HG03108 (cell line): Measurements from ENCODE around the gene DUOX1.
"Not testable (repeated sequence)": the region's sequence is repeated elsewhere in the genome, so short reads cannot be mapped to it uniquely, and the experiment has no call there.

ENCODE experiments used
- ATAC-seq: cut with Tn5 transposase; IDR thresholded peaks from one replicate; pipeline ENCODE4 v1.9.1; 2021; ENCODE audit warnings: moderate library complexity; ENCODE audit not compliant: unreplicated experiment

Gene DUOX1

DNA sequence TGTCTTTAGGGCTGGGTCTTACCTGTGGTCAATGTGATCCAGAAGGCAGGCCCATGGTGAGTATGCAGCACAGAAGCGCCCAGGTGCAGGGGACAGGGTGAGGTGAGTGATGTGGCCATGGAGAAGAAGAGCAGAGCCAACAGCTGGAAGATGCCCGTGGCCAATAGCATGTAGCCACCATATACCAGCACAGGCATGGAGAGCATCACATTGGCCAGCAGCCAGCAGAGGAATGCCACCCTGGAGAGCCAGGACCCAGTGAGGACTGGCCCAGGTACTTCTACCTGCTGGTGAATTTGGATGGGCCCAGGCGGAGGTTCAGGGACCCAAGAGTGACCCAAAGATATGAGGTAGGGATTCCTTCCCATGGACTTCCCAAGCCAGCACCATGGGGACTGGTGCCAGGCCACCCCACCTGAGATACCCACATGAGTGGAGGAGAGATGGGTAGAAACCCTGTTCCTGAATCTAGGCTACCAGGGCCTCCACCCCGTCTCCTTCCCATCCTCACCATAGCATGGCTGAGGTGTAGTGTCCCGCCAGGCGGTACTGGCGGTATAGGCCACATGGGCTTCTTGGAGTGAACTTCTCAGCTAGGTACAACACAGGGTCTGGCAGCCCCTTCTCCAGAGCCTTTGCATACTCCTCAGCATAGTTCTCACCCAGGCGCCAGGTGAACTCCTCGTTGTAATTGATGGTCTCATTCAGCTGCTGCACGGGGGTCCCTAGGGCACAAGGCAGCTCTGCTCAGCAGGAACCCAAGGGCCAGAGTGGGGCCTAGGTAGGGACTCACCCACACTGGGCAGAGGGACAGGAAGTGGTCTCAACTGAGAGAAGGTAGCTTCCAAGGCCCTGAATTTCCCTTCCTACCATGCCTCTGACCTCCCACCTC, 9.5 kb upstream of the DUOX1 start:
- ATAC-seq: no peak

DNA sequence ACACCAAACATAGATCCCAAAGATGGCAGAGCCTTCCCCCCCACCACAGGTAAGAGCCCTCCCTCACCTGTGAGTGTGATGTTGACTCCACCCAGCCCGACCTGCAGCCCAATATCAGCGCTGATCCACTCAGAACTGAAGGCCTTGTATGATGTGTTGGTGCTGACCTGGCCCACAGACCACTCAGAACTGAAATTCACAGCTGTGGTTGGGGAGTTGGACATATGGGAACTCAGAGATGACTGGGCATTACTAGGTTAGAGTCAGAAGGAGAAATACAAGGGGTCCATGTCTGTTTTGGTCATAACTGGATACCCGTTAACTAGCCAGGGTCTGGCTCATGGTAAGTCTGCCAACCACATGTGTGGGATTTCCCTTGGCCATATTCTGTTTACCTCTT, 8.8 kb upstream of the DUOX1 start:
- ATAC-seq: no peak

DNA sequence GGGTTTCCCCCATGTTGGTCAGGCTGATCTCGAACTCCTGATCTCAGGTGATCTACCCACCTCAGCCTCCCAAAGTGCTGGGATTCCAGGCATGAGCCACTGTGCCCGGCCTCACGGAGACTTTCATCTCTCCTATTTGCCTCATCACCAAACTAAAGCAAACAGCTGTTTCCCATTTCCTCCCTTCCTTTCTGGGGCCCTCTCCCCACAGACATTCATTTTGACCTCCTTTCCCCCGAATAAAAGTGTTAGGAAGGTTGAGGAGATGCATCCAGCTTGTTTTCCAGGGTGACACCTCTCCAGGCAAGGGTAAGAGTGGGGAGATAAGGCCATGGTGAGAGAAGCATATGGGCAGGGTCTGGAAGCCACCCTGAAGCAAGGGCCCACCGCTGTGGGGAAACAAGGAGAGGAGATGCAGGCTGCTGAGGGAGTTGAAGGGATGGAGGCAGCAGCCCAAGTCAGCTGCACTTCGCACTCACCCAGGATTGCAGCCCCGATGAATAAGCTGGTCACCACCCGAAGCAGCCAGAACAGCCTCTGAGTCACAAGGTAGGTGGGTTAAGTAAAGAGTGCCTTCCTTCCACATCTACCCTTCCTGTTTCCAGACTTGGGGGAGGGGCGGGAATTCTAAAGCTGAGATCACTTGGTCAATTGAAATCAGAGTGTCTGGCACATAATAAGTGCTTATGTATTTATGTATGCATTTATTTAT, 7.9 kb upstream of the DUOX1 start:
- no peak for ATAC-seq

DNA sequence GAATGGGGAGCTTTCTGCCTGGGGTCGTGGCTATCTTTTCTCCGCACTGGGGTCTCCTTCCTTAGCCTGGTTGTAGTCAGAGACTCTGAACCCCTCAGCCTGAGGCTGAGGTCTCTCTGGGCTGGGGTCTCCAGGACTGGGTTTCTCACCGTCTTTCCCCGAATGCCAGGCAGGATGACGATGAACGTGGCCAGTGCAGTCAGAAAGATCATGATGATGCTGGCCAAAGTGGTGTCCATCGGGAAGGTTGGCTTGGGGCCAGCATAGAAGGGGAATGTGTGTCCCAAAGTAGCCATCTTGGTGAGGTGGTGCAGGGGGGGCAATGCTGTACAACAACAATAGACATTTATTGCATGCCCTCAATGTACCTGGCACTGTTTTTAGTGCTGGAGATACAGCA, 7.1 kb upstream of the DUOX1 start:
- no peak for ATAC-seq

DNA sequence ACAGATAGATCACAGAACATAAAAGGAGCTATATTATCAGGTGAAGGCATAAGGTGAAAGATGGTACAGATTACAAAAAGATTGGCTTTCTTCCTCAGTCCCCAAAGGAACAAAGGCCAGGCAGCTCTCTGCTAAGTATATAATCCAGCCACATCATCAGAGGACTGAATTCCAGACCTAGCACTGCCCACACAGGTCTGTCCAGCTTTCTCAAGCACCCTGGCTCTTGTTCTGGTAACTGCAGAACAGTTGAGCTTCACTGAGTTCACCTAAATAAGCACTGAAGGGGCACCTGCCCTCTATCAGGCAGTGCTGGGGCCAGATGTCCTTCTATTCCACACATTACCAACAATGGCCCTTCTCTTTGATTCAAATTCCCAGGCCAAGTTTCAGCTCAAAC, 6.4 kb upstream of the DUOX1 start:
- no peak for ATAC-seq

DNA sequence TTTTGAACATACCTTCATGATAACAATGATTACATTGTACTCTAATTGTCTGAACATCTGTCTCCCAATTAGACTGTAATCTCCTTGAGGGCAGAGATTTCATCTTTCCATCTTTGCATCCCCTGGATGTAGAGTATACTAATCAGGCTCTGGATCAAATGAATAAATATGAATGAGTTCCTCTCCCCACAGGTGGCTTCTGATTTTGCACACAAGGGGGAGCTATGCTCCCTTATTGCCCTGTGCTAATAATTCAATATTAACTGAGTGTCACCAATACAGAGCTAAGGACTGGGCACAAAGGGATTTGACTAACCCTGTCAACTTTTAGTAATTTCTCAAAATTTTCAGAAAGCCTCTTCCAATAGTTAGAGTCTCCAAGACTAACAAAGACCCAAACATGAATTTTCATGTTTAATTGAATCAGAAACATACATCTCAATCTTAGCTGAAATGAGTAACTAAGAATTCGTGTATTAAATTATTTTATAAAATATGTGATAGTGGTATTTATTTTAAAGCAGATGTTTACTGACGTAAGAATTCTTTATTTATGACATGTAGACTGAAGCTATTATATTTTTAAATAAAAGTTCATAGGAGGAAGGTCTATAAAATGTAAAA, 3.1 kb upstream of the DUOX1 start:
- ATAC-seq: no peak

DNA sequence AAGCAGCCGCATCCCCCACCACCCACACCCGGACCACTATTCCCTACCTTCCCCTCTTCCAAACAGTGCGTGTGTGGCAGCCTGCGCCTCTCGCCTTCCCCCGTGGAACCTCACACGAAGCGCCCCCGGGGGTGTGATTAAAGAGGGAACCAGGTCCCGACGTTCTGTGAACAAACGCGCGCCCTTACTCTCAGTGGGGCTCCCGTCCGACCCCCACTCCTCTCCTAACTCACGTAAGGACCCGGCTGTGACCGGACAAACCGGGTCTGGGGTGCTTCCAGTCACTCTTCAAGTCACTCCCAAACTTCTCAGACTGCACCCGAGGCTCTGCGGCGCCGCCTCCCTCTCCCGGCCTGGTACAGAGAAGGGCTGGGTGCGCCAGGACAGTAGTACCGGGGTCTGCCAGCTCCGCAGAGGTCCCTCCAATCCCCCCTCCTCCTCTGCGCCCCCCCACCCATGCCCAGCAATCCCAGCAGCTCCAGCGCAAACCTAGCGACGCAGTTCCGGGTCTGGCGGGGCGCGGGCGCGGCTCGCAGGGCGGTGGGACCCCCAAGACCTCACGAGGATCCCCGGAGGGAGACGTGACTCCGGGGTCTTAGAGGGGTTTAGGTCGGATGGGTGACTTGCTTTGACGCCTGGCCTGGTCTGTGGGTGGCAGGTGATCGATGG, 689 bp upstream of the DUOX1 start:
- ATAC-seq: no peak

DNA sequence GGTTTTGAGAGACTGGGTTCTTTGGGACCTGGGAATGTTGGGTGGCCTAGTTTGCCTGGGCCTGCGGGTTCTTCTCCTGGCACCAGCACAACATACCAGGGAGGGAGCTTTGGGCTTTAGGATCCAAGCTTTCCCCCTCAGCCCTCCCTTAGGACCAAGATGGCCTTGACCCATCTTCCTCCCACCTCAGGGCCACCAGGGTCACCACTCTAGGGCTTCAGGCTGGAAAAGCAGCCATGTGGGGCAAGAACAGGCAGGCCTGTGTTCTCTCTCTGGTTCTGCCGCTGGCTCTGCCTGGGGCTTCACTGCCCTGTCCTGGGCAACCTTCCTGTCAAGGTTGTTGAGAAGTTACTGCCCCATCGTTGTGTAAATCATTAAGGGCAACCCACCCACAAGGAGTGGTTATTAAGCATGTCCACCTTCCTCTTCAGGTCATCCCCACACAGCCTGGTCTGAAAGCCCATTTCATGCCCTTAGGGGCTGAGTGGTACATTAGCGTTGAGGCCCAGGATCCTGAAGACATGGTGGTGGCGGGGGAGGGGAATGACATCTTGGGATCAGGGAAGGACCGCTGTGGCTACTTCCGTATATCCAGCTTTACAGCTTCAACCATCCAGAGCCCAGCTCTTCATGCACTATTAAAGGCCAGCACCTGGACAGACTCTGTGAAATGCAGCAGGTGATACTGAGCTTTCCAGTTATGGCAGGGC, 652 bp downstream of the DUOX1 start:
- ATAC-seq: no peak

DNA sequence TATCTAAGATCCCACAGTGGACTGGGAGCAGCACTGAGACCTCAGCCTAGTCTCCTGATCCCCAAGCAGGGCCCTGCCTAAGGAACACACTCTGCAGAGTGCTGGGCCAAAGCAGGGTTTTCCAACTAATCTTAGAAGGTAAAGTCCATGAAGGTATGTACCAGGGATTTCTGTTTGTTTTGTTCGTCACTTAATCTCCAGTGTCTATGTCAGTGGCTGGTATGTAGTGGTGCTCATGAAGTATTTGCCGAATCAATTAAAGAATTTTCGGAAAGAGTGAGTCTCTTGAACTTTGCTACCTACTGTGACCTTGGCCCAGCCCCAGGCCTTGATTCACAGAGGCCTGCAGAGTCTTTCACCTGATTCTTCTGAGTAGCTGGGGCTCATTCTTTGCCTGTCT, 1.7 kb downstream of the DUOX1 start:
- no peak for ATAC-seq

DNA sequence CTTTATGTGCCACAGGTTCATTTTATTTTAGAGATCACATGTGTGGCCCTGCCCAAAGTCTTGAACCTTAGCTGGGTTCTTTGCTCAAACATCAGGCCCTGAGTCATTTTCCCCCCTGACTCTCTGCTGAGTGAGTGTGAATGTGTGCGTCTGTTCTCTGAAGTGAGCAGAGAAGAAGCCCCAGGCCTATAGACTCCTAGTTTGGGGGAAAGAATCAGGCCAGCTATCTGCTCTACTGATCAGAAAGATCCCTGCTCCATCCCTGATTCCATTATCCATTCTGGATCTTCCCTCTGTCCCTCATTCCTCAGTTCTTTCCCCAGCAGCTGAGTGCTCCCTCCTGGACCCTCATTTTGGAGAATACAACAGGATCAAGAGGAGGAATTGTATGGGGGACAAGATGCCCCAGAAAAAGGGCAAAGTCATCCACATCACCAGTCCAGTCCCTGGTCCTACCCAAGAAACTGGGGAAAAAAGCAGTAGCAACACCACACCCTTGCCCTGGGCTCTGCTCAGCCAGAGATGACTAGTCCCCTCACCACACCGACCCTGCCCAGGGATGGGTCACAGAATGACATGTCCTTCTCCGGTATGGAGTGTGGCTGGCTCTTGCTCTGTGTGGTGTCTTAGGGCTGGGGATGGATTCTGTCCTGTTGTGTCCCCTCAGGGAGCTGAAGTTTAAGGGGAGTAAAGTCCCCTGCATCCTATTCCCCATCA, 3.2 kb downstream of the DUOX1 start:
- ATAC-seq: no peak

DNA sequence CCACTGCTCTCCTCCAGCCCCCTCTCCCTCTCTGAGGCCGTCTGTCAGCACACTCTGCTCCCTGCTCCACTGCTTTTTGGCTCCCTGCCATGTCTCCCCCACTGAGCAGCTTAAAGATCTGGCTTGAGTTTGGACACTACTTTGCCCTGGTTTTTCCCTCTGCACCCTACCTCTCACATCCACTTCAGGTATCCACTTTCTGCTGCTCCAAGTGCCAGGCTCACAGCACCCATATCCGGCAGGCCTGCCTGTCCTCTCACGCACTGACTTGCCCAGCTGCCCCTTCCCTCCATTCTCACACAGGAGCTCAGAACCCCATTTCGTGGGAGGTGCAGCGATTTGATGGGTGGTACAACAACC, 3.7 kb downstream of the DUOX1 start:
- ATAC-seq: no peak

DNA sequence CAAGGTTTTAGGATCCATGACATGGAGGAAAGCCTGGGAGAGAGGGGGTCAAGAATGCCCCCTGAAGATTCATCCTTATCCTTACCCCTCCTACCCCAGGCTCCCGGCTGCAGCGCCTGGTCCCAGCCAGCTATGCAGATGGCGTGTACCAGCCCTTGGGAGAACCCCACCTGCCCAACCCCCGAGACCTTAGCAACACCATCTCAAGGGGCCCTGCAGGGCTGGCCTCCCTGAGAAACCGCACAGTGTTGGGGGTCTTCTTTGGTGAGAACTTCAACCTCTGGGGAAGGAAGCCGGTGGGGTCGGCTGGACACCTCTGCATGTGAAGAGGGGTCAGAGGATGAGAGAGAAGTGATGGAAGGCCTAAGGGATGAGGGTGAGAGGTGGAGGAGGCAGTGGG, 4.3 kb downstream of the DUOX1 start:
- ATAC-seq: no peak

DNA sequence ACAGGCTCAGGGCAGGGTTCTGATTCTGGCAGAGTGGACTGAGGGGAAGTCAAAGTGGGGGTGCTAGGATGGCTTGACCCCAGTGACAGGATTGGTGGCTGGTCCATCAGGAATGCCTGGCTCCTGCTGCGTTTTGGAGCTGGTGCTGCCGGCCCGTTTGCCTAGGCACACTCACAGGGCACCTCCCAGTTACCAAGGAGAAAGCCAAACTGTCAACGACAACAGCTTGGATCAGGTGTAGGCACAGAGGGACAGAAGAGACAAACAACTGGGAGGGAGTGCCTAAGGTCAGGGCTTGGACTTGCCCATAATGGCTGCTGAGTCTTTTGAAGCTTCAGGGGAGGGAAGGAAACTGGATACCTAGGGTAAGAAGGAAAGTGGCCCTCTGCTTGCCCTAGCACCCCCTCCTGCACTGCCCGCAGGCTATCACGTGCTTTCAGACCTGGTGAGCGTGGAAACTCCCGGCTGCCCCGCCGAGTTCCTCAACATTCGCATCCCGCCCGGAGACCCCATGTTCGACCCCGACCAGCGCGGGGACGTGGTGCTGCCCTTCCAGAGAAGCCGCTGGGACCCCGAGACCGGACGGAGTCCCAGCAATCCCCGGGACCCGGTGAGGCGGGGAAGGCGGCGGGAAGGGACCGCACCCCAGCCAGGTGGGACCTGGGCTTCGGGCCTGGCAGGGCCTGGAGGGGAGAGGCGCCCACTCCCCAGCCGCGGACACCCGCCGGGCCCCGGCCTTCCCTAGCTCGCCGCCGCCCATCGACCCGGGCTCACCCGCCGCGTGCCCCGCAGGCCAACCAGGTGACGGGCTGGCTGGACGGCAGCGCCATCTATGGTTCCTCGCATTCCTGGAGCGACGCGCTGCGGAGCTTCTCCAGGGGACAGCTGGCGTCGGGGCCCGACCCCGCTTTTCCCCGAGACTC, 5.1 kb downstream of the DUOX1 start:
- ATAC-seq: no peak

DNA sequence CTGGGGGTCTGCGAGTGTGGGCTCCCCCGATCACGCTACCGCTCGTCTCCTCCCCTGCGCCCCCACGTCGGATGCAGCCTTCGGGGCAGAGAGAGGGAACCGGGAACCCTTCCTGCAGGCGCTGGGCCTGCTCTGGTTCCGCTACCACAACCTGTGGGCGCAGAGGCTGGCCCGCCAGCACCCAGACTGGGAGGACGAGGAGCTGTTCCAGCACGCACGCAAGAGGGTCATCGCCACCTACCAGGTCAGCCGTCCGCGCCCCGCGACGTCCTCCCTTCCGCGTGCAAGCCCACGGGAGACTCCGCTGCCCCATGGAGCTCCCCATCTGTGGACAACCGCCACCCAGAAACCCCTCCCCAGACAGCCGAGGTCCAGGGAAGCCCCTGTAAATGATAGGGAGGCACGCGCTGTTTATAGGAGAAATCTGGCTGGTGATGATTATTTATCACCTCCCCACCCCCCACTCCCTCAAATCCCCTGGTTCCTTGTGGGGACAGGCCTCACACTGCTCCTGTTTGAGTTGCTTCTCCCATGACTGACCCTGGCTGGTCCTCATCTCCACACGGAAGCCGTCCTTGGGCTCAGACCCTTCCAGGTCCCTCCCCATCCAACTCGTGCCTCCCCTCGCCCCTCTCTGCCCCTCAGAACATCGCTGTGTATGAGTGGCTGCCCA, 6.0 kb downstream of the DUOX1 start:
- not testable (repeated sequence) for ATAC-seq

DNA sequence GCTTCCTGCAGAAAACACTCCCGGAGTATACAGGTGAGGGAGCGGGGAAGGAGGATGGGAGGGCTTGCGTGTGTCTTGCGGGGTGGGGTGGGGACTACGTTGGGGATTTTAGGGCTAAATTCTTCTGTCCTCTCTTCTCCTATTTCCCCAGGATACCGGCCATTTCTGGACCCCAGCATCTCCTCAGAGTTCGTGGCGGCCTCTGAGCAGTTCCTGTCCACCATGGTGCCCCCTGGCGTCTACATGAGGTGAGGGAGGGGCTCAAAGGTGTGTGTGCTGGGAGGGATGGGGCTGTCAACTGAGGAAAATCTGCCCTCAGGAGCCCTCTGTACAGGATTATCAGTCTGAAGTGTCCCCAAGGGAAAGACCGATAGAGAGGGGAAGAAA, 6.6 kb downstream of the DUOX1 start:
- ATAC-seq: no peak

DNA sequence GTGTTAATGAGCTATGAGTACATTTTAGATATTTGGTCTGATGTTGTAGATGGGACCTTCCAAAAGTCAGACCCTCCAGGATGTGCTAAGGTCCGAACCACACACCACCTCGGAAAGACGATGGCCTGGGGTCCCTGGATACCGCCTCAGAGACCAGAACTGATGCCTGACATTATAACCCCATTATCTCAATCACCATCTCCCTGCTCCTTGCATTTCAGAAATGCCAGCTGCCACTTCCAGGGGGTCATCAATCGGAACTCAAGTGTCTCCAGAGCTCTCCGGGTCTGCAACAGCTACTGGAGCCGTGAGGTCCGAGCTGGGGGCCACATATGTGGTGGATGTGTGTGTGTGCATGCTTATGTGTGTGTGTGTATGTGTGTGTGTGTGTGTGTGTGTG, 7.9 kb downstream of the DUOX1 start:
- no peak for ATAC-seq

DNA sequence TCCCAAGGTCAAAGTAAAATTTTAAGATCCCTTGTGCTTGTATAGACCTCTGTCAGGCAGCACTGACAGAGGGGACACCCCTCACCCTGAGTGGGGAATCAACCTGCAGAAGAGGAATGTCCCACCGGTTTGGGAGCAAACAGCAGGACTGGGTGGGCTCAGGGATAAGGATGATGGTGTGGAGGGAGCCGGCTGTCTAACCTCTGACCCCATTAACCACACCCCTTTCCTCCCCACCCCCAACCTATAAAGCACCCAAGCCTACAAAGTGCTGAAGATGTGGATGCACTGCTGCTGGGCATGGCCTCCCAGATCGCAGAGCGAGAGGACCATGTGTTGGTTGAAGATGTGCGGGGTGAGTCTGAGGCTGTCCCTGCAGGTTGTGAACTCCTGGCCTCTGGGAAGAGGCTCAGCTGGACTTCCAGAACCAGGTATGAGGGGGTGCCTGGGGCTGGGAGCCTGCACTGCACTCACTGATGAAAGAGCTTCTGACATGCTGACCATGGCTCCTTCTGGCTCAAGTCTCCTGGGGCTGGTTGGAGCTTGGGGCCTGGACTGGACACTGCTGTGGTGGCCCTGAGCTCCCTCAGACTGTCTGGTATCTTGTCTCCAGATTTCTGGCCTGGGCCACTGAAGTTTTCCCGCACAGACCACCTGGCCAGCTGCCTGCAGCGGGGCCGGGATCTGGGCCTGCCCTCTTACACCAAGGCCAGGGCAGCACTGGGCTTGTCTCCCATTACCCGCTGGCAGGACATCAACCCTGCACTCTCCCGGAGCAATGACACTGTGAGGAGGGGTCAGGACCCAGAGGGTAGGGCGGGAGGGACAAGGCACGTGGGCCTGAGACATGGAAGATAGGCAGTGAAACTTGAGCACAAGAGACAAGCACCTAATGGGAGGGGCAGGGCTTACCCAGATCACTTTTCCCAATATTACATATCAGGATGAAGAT, 9.3 kb downstream of the DUOX1 start:
- no peak for ATAC-seq

DNA sequence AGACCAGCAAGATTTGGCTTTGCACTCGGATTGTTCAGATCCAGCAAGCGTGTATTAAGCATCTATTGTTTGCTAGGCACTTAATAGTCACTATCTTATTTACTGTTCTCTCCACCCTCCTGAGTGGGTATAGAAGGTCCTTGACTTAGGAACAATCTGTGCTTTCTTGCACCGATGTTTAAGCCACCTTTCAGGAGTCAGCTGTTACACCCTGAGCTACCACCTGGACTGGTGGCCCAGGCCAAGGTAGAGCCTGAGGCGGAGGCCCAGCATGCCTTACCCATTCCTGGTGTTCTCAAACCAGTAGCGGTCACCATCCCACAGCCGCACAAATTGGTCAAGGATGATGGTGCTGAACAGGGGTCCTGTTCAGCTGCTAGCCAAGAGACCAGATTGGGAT, 10.0 kb downstream of the DUOX1 start:
- no peak for ATAC-seq
